HG03196 (cell line): ENCODE results near the gene FRYL.
"Not testable (repeated sequence)": the region's sequence is repeated elsewhere in the genome, so short reads cannot be mapped to it uniquely, and the experiment has no call there.

Experiments used
- ATAC-seq: cut with Tn5 transposase; IDR thresholded peaks from one replicate; pipeline ENCODE4 v1.9.1; 2021; ENCODE audit not compliant: unreplicated experiment

FRYL gene

DNA sequence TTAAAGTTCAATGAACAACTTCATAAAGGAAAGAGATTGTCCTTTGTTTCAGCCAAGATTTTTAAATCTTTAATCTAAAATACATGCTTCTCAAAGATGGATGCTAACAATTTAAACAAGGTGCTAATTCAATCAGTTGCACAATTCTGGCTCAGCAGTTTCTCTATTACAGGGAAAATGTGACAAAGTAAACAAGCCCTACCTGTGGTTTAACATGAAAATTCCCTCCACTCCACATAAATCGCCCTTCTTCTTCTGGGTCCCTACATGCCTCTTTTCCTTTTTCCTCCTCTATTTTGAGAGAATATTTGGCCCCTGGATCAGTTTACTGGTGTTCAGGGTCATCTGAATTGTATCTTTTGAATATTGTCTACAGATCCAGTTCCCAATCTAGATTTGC is 80.6 kb downstream of the FRYL start:
- ATAC-seq = no peak

DNA sequence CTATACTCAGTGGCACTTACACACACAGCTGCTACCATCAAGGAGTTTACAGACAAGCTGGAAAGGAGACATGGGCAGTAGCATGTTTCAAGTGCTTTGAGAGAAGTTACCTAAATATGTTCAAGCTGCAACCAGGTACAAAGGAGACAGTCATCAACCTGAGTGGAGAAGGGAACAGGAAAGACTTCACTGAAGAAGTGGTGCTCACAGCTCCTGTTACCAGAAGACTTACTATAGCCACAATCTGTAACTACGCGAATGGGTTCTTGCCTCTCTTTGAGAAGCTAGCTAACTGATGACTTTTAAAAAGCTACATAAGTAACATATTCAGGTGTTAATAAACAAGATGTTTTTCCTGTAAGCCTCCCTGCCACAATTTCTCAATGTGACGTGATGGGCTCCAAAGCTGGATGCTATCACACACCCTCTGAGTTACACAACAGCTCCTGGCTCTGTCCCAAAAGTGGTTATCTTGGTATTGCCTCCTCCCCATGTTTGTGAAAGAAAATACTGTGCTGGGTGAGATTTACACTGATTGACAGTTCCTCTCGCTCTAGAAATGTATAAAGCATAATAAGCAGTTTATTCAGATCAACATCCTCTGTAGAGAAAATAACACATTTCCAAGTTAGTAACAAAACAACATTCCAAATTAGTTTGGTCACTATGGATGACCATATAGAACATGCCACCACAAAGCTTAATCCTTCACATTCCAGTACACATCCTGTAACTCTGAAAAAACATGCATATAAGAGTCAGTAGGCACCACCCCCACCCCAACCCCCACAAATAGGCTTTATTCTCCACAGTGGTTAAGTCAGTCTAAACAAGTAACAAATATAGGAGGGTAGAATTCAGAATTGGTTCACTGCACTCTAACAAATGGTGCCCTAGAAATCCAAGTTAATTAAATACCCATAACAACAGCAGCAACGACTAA is 81.8 kb downstream of the FRYL start:
- no peak for ATAC-seq

GRCh38 chr4:48697516-48697915 is 82.6 kb downstream of the FRYL start:
- not testable (repeated sequence) for ATAC-seq

GRCh38 chr4:48694824-48695223 is 85.3 kb downstream of the FRYL start:
- ATAC-seq = no peak

DNA sequence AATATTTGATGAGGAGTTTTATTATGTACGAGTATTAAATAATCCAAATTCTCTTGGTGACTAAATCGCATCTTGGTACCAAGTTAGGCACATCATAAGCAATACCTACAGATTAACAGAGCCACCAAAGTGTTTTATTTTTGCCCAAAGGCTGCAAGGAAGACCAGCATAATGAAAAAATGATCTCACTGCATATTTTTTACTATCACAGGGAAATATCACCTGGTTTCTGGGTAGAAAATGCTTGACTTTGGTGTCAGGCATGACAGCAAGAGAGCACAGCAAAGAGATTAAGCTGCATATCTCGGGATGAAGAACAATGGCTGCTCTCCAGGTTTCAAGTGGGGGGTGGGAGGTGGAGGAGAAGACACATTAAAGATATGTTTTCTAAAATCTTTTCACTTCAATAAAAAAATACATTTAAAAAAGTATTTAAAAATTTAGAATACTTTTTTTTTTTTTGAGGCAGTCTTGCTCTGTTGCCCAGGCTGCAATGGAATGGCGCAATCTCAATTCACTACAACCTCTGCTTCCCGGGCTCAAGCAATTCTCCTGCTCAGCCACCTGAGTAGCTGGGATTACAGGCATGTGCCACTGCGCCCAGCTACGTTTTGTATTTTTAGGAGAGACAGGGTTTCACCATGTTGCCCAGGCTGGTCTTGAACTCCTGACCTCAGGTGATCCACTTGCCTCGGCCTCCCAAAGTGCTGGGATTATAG is 86.1 kb downstream of the FRYL start:
- no peak for ATAC-seq

GRCh38 chr4:48692897-48693296 is 87.2 kb downstream of the FRYL start:
- ATAC-seq = no peak

- ATAC-seq = no peak
Observed at GRCh38 chr4:48692044-48692443, 88.0 kb downstream of the FRYL start.

DNA sequence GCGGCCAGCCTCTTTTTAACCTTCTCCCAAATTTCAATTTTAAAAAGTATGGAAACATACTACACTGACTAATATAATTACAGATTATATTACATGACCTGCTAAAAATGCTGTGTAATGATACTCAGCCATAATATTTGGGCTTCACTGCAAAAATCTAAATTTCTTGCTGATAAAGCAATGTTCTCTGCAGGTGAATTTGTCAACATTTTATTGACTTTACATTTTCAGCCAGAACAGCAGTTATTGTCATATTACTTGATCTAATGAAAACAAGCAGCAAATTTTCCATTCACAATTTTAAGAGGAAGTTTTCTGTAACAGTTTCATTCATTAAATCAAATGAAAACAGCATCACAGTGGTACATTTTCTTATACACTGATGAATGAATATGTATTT is 91.1 kb downstream of the FRYL start:
- no peak for ATAC-seq

DNA sequence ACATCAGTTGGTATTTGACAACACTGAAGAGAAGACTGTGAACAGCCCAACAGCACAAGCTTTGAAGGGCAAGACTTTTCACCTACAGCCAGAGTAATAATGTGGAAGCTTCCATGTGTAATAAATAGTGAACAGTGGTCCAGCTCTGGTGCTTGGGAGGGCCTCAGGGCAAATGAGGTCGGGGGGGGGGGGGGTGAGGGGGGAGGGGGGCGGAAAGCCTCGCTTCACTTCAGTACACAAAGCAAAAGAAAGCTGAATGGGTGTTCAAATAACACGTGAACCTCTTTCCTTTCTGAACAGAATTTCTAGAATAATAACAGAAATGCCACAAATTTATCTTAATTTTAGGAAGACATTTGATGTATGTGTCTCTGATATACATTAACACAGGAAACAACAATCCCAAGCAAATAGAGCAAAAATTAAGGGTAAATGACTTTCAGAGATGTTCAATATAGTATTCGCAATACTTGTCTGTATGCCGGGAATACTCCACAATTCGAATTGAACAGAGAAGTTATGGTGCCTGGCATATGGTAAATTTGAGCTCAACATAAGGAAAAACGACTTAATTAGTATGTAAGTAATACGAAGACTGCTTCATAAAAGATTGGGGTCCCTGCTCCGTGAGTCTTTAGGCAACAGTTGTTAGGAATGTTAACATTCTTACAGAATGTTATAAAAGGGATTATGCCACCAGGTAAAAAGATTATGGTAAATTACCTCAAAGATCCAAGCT is 92.6 kb downstream of the FRYL start:
- ATAC-seq = no peak

DNA sequence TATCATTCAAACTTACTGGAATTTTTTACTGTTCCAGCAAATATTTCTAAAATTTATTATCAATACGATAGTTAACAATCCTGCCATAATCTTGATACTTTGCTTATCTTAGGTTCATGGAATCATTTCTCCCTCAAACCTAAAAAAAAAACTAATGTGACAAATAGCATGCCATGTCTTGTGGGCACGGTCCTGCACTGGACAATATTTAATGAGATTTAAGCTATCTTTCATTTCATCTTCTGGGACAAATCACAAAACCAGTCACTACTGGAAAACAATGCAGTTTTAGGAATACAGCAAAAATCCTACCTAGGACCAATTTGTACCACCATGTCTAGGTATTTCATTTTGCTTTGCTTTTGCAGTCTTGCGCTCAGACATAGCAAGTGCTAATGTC is 93.7 kb downstream of the FRYL start:
- no peak for ATAC-seq

DNA sequence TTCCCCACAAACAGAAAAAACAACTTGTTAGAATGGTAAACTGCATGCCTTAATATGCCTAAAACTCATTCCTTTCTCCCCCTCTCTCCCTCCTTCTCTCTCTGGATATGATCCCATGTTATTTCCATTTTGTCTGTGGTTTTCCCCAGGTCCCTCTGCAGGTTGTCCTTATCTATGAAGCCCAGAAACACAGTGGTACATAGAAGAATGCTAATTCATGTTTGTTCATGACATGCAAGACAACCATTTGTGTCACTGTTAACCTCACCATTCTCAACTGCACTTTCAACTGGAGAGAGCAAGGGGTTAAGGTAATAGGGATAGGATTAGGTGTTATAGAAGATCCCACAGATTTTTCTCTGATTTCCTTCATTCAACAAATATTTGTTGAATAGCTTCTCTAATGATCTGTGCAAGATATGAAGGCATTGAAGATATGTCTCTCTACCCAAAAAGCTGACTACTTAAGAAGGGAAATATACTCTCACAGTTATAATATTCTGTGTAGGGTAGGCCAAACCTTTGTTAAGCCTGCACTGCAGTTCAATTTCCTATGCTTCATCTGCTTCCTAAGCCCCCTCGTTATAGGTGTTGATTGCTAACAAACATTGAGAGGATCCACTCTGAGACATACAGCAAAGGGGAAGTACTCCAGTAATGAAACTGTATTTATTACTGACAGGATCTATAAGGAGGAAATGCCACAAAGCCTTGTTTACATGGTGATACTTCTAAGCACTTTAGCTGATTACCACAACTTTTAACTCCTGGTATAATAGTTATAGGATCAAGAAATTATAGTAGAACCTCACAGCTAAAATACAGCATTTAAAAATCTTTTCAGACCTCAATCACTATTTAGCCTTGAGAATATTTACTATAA is 96.1 kb downstream of the FRYL start:
- peak; percentile 70 for ATAC-seq

DNA sequence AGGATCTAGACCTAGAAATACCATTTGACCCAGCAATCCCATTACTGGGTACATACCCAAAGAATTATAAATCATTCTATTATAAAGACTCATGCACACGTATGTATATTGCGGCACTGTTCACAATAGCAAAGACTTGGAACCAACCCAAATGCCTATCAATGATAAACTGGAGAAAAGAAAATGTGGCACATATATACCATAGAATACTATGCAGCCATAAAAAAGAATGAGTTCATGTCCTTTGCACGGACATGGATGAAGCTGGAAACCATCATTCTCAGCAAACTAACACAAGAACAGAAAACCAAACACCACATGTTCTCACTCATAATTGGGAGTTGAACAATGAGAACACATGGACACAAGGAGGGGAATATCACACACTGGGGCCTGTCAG is 97.2 kb downstream of the FRYL start:
- not testable (repeated sequence) for ATAC-seq

GRCh38 chr4:48681856-48682255 is 98.2 kb downstream of the FRYL start:
- ATAC-seq = peak; percentile 72

DNA sequence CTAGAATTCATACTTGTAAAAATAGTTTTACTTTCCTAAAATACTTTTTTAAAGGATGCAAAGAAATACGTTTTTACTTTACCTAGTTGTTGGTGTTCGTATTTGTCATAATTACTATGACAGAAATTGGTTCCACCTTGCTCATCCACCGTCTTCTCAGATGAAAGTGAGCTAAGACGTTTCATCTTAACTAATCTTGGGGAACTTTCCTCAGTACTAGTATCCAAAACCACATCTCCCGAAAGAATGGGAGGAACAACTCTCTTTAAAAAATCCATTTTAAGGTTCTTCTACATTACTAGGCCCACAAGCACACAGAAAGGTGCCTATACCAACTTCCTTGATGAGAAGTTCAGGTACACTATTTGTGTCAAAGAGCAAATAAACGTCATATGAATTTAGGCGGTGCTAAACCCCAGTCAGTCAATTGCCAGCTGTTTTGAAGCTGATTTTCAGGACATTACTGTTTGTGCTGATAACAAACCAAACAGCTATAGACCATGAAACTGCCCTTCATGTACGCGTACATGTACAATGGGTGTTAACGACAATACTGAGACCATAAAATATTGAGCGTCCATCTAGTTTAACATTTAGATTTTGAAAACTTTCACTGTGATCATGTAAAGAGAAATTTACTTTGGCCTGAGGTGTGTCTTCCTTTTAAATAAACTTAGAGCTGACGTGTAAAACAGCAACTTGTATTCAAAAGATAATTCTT is 99.1 kb downstream of the FRYL start:
- ATAC-seq = no peak

- ATAC-seq = no peak
Observed at GRCh38 chr4:48673537-48673936, 106.5 kb downstream of the FRYL start.

DNA sequence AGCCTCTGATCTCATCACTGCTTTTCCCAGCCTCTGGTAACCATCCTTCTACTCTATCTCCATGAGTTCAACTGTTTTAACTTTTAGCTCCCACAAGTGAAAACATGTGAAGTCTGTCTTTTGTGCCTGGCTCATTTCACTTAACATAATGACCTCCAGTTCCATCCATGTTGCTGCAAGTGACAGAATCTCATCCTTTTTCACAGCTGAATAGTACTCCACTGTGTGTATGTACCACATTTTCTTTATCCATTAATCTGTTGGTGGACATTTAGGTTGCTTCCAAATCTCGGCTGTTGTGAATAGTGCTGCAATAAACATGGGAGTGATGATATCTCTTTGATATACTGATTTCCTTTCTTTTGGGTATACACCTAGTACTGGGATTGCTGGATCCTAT is 109.5 kb downstream of the FRYL start:
- ATAC-seq = no peak

GRCh38 chr4:48669086-48669485 is 111.0 kb downstream of the FRYL start:
- no peak for ATAC-seq

- ATAC-seq = no peak
Observed at GRCh38 chr4:48668254-48669017, 111.6 kb downstream of the FRYL start.

DNA sequence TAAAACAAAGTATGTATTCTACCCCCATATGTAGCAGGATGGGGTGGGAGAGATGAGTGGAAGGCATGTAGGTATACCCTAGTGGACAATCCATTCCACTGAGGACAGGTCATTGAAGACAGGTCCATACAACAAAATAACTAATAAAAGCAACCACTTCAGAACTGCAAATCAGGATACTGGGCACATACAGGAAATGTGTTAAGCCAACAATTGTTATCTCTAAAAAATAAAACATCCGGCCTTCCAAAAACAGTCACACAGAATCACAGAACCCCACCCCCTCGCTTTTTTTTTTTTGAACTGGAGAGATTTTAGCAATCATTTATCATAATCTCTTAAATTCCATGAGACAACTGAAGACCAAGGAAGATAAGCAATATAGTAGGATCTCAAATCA is 112.9 kb downstream of the FRYL start:
- ATAC-seq = no peak
